ENCODE results near the gene PDPK1.
"Not testable (repeated sequence)": the region's sequence is repeated elsewhere in the genome, so short reads cannot be mapped to it uniquely, and the experiment has no call there.

Gene PDPK1

DNA sequence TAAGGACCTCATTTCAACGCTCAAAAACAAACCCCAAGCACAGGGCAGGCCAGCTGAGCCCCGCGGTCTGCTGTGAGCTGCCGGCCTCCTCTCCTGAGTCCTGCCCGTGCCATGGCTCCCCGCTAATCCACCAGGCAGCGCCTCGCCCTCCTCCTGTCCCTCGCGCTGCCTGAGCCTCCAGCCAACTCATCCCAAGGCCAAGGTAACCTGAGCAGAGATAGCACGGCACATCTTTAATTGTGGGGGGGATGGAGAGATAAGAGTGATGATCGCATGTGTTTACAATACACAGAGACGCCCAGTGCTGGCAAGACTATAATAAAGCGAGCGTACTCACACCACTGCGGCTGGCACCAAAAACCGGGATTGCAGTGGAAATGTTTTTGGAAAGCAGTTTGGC is 104.7 kb downstream of the PDPK1 start:
- H3K4me2 ChIP-seq (ENCODE audit: low read length); H3K4me3 ChIP-seq (ENCODE audit: low read length); H3K79me2 ChIP-seq (ENCODE audit: low read length); H3K27ac ChIP-seq (ENCODE audit: low read length); H3K36me3 ChIP-seq (replicated peaks; ENCODE audit: low read depth, low read length); H3K9me3 ChIP-seq (ENCODE audit: insufficient read depth, low read length); H2AFZ ChIP-seq (ENCODE audit: low read depth, low read length); H3K27me3 ChIP-seq (ENCODE audit: low read depth, low read length); H4K20me1 ChIP-seq (ENCODE audit: insufficient read depth, low read length); H3K4me1 ChIP-seq (ENCODE audit: low read length); H3K9ac ChIP-seq (ENCODE audit: low read length): not testable (repeated sequence)

DNA sequence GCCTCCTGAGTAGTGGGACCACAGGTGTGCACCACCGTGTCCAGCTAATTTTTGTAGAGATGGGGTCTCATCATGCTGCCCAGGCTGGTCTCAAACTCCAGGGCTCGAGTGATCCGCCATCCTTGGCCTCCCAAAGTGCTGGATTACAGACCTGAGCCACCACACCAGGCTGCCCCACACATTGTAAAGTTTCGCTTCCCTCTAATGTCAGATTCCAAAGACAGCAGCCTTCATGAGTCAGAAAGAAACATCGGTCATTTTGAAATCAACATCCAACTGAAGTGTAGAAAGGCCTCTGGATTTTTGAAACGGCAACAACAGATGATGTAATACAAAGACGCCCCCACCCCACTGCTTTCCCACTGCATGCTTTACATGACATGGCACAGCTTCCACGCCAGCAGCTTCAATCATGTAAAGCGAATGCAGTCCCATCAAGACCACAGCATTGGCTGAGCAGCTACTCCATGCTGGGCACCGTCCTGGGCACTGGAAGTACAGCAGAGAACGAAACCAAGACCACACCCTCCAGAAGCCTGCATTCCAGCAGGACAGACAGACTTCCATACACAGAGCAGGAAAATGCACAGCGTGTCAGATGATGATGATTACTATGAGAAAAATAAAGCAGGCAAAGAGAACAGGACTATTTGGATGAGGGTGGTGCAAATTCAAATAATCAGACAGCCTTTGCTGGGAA is 107.1 kb downstream of the PDPK1 start:
- not testable (repeated sequence) for H3K9ac ChIP-seq (ENCODE audit: low read length); H3K4me2 ChIP-seq (ENCODE audit: low read length); H3K9me3 ChIP-seq (ENCODE audit: insufficient read depth, low read length); H3K27me3 ChIP-seq (ENCODE audit: low read depth, low read length); H3K36me3 ChIP-seq (replicated peaks; ENCODE audit: low read depth, low read length); H3K79me2 ChIP-seq (ENCODE audit: low read length); H3K4me1 ChIP-seq (ENCODE audit: low read length); H2AFZ ChIP-seq (ENCODE audit: low read depth, low read length); H4K20me1 ChIP-seq (ENCODE audit: insufficient read depth, low read length); H3K4me3 ChIP-seq (ENCODE audit: low read length); H3K27ac ChIP-seq (ENCODE audit: low read length)

DNA sequence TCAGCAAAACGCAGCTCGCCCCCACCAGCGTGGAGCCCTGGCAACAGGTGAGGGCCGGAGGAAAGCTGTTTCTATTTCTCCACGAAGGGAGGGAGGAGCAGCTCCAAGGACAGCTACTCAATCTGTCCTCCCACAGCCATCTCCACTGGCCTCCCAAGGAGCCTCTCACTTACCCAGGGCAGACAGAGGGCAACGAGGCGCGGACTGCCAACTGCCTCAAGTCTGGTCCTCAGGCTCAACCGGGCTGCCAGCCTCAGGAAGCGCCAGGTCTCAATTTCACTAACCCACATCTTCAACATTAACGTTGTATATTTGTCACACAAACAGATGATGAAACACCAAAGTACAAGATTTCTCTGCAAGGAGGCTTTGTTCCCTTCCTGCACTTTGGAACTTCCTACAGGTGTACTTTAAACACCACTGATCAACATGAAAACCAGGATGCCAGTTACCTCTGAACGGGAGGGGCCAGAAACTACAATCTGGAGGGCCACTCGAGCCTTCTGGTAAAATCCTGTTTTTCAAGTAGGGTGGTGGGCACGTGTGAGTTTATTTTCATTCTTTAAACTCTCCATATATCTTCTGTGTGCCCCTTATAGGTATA is 113.5 kb downstream of the PDPK1 start:
- H4K20me1 ChIP-seq (ENCODE audit: insufficient read depth, low read length); H3K79me2 ChIP-seq (ENCODE audit: low read length); H3K4me1 ChIP-seq (ENCODE audit: low read length); H3K9me3 ChIP-seq (ENCODE audit: insufficient read depth, low read length); H3K9ac ChIP-seq (ENCODE audit: low read length); H3K4me3 ChIP-seq (ENCODE audit: low read length); H3K27me3 ChIP-seq (ENCODE audit: low read depth, low read length); H3K27ac ChIP-seq (ENCODE audit: low read length); H3K36me3 ChIP-seq (replicated peaks; ENCODE audit: low read depth, low read length); H3K4me2 ChIP-seq (ENCODE audit: low read length); H2AFZ ChIP-seq (ENCODE audit: low read depth, low read length): not testable (repeated sequence)

Measured in OCI-LY3 (cell line).